ENCODE results near the gene MS4A18. TPM values are rescaled to one million over a fixed set of nuclear protein-coding genes. Genes with fewer than 3 reads are reported as not detected.

MS4A18 gene
- total RNA-seq (2022; extraction: Qiagen RNA extraction): not detected in 5 replicates

GRCh38 chr11:60724420-60724819 lies at the start of gene MS4A18:
Gene MS4A18, plus strand, starts transcription at chr11:60724720.

GRCh38 chr11:60699284-60699691 lies 25.2 kb upstream of the MS4A18 start, which contains the start of gene MS4A8:
Gene MS4A8, plus strand, starts transcription at chr11:60699612. Its CDS starts 1,249 bp downstream, at chr11:60700861.

GRCh38 chr11:60756307-60757032 lies 31.9 kb downstream of the MS4A18 start, which contains the start of gene MS4A15:
Gene MS4A15, plus strand, starts transcription at chr11:60756867. Its CDS starts 6,867 bp downstream, at chr11:60763734.

GRCh38 chr11:60785136-60785535 lies 60.6 kb downstream of the MS4A18 start, which contains the start of gene MS4A10:
Gene MS4A10, plus strand, starts transcription at chr11:60785333. Its CDS starts 5,003 bp downstream, at chr11:60790336.

Other genes with a start within 250 kb of the MS4A18 start
- not detected in 5 replicates for gene MS4A12, start 231.9 kb upstream of the MS4A18 start, total RNA-seq (2022; extraction: Qiagen RNA extraction)
- gene MS4A13, start 209.3 kb upstream of the MS4A18 start, total RNA-seq (2022; extraction: Qiagen RNA extraction): not detected in 5 replicates
- gene MS4A8, start 25.1 kb upstream of the MS4A18 start, total RNA-seq (2022; extraction: Qiagen RNA extraction): not detected in 5 replicates
- not detected in 5 replicates for gene MS4A15, start 32.1 kb downstream of the MS4A18 start, total RNA-seq (2022; extraction: Qiagen RNA extraction)
- gene MS4A10, start 60.6 kb downstream of the MS4A18 start, total RNA-seq (2022; extraction: Qiagen RNA extraction): not detected in 5 replicates
- 86.1 to 112 TPM (median 103 TPM) in 5 replicates for gene CCDC86, start 117.4 kb downstream of the MS4A18 start, total RNA-seq (2022; extraction: Qiagen RNA extraction)
- gene PTGDR2, start 131.2 kb downstream of the MS4A18 start, total RNA-seq (2022; extraction: Qiagen RNA extraction): 0.05 to 0.14 TPM (median 0.10 TPM) in 5 replicates
- 0.15 to 0.28 TPM (median 0.21 TPM) in 4 of 5 replicates, not detected in the other for gene ZP1, start 142.8 kb downstream of the MS4A18 start, total RNA-seq (2022; extraction: Qiagen RNA extraction)
- 151 to 187 TPM (median 176 TPM) in 5 replicates for gene PRPF19, start 181.9 kb downstream of the MS4A18 start, total RNA-seq (2022; extraction: Qiagen RNA extraction)
- gene TMEM109, start 189.4 kb downstream of the MS4A18 start, total RNA-seq (2022; extraction: Qiagen RNA extraction): 106 to 131 TPM (median 121 TPM) in 5 replicates
- 84.1 to 122 TPM (median 116 TPM) in 5 replicates for gene TMEM132A, start 199.7 kb downstream of the MS4A18 start, total RNA-seq (2022; extraction: Qiagen RNA extraction)
- 0.09 TPM in 1 of 5 replicates, not detected in the others for gene SLC15A3, start 227.5 kb downstream of the MS4A18 start, total RNA-seq (2022; extraction: Qiagen RNA extraction)
- gene CD6, start 247.0 kb downstream of the MS4A18 start, total RNA-seq (2022; extraction: Qiagen RNA extraction): 0.05 to 0.41 TPM (median 0.11 TPM) in 5 replicates

Data from A549 treated with dexamethasone at 1 μM for 4 hours (cell line).